Neutrophil (primary cell): ENCODE results near the gene COL15A1.

Experiments used
- H3K27ac ChIP-seq: fragments of 200-600 bp; sonication (generic); 2 replicates; pipeline ENCODE4 v1.5.1; 2016; ENCODE audit warnings: mild to moderate bottlenecking, moderate library complexity
- H3K27me3 ChIP-seq: fragments of 200-600 bp; sonication (generic); 2 replicates; pipeline ENCODE4 v1.6.0; 2016; ENCODE audit warnings: mild to moderate bottlenecking
- H3K36me3 ChIP-seq: fragments of 200-600 bp; sonication (generic); 2 replicates; pipeline ENCODE4 v1.5.1; 2017
- H3K4me1 ChIP-seq, 2 experiments: fragments of 200-600 bp in 1 of 2; sonication (generic) in 1 of 2; 1 replicate in 1 of 2; 2 replicates in 1 of 2; pipeline versions ENCODE4 v1.5.1 to v1.6.1; 2013 to 2016; ENCODE audit warnings: low read depth in 1 of 2, low read length in 1 of 2, mild to moderate bottlenecking in 1 of 2, moderate library complexity in 1 of 2; ENCODE audit not compliant: control insufficient read depth in 1 of 2, insufficient read depth in 1 of 2
- H3K4me3 ChIP-seq, 2 experiments: fragments of 200-600 bp in 1 of 2; sonication (generic) in 1 of 2; 1 replicate in 1 of 2; 2 replicates in 1 of 2; pipeline ENCODE4 v1.5.1; 2013 to 2016; ENCODE audit warnings: low read depth in 1 of 2, low read length in 1 of 2, mild to moderate bottlenecking in 1 of 2, moderate library complexity in 1 of 2
- H3K9me3 ChIP-seq: fragments of 200-600 bp; sonication (generic); 2 replicates; pipeline ENCODE4 v1.5.1; 2016
- CTCF ChIP-seq: fragments of 200-600 bp; sonication (generic); IDR thresholded peaks from 2 replicates; pipeline ENCODE4 v1.5.1; 2016; ENCODE audit warnings: antibody characterized with exemption

Gene COL15A1

GRCh38 chr9:99031319-99031718 is 87.6 kb downstream of the COL15A1 start:
- Histone ChIP-seq H3K36me3 (no peaks in the 10 kb centered on the region), H3K27me3 (peaks cover 97% of the 10 kb centered on the region), H3K9me3 (no peaks in the 10 kb centered on the region), H3K4me1 (peaks cover 3 to 20% of the 10 kb centered on the region in 2 experiments), H3K27ac (no peak overlapping the region), H3K4me3 (no peak overlapping the region)
- no peak for TF ChIP-seq CTCF

- Histone ChIP-seq H3K27me3 (peaks cover 97% of the 10 kb centered on the region), H3K4me1 (peaks cover 3 to 20% of the 10 kb centered on the region in 2 experiments), H3K4me3 (no peak overlapping the region), H3K9me3 (no peaks in the 10 kb centered on the region), H3K36me3 (no peaks in the 10 kb centered on the region), H3K27ac (no peak overlapping the region)
- no peak for TF ChIP-seq CTCF
Measured at GRCh38 chr9:99031994-99032393, 88.3 kb downstream of the COL15A1 start.

- Histone ChIP-seq H3K9me3 (no peaks in the 10 kb centered on the region), H3K4me1 (peaks cover 3 to 15% of the 10 kb centered on the region in 2 experiments), H3K27me3 (peaks cover 97% of the 10 kb centered on the region), H3K4me3 (no peak overlapping the region), H3K36me3 (no peaks in the 10 kb centered on the region), H3K27ac (no peak overlapping the region)
- no peak for TF ChIP-seq CTCF
Measured at GRCh38 chr9:99034149-99034548, 90.4 kb downstream of the COL15A1 start.

- no peak for TF ChIP-seq CTCF
- peaks cover 100% of the 10 kb centered on the region for H3K27me3 ChIP-seq
- no peaks in the 10 kb centered on the region for H3K36me3 ChIP-seq
Measured at GRCh38 chr9:99035313-99035712, 91.6 kb downstream of the COL15A1 start.

GRCh38 chr9:99037769-99038483 is 94.2 kb downstream of the COL15A1 start:
- H3K9me3 ChIP-seq: no peaks in the 10 kb centered on the region
- H3K4me1 ChIP-seq: peaks cover 11% of the 10 kb centered on the region in 2 experiments
- no peaks in the 10 kb centered on the region for H3K36me3 ChIP-seq
- no peak overlapping the region for H3K4me3 ChIP-seq
- TF ChIP-seq CTCF: no peak
- peaks cover 93% of the 10 kb centered on the region for H3K27me3 ChIP-seq
- H3K27ac ChIP-seq: no peak overlapping the region

More at GRCh38 chr9:99035313-99035712, 91.6 kb downstream of the COL15A1 start:
- Histone ChIP-seq H3K4me1 (peaks cover 0 to 4% of the 10 kb centered on the region in 2 experiments), H3K9me3 (no peaks in the 10 kb centered on the region), H3K4me3 (no peak overlapping the region), H3K27ac (no peak overlapping the region)
